Stimulated activated CD4-positive, alpha-beta T cell treated with anti-CD3 and anti-CD28 coated beads, Interleukin-12 subunit alpha, Interleukin-12 subunit beta, amount 100 ng/mL, for 24 hours (primary cell): Measurements from ENCODE around the gene MAGI2.
"Not testable (repeated sequence)": the region's sequence is repeated elsewhere in the genome, so short reads cannot be mapped to it uniquely, and the experiment has no call there.

Experiments used
- DNase-seq, 2 experiments: peaks; one replicate each; pipeline ENCODE4 v3.0.0-alpha.2; 2020; ENCODE audit warnings: low read depth in 2 of 2

Gene MAGI2

DNA sequence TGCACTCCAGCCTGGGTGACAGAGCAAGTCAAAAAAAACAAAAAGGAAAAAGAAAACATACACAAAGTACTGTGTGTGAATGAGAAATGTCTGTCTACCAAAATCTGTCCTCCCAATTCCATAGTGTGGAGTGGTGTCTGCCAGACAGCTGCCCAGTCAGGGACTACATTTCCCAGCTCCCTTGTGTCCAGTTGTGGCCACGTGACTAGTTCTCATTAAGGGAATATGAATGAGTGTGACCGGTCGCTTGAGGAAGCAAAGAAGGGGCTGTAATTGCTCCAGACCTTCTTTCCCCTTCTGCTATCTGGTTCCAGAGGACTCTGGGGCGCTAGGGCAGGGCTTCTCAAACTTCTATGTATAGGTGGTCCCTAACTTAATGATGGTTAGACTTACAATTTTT lies 1450.8 kb downstream of the MAGI2 start:
- DNase-seq: no peak

DNA sequence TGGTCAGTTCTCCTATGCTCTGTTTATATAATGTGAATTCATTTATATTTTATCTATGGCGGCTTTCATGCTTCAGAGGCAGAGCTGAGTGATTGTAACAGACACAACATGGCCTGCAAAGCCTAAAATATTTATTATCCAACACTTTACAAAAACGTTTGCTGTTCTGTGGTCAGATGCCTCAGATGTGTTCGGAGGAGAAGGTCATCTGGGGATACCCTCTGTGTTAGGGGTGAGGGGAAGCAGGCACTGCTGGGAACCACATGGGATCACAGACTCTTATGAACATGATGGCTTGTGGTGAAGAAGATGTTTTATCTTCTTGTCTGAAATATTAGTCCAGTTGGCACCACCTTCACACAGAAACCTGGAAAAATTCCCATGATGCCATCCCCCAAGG lies 1451.4 kb downstream of the MAGI2 start:
- DNase-seq: no peak

DNA sequence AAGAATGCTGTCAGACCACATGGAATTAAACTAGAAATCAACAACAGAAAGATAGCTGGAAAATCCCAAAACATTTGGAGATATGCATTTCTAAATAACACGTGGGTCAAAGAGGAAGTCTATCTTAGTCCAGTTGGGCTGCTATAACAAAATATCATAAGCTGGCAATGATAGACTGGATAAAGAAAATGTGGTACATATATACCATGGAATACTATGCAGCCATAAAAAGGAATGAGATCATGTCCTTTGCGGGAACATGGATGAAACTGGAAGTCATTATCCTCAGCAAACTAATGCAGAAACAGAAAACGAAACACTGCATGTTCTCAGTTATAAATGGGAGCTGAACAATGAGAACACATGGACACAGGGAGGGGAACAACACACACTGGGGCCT lies 1454.3 kb downstream of the MAGI2 start:
- DNase-seq: not testable (repeated sequence)

DNA sequence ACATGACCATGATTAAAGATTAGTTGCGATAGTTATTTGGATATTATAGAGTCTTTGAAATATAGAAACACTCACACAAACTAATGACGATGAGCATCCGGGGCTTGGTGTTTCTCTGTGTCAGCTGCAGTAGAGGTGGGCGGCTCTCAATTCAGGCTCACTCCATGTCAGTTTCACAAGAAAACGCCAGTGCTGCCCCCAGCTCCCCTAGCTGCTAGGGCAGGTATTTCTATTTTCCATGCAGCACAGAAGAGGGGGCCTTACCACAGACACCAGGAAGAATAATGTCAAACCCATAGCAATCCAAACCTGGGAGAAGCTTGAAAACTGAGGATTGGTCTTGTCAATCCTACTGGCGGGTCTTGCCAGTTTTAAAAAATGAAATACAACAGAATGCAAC lies 1457.8 kb downstream of the MAGI2 start:
- no peak for DNase-seq

DNA sequence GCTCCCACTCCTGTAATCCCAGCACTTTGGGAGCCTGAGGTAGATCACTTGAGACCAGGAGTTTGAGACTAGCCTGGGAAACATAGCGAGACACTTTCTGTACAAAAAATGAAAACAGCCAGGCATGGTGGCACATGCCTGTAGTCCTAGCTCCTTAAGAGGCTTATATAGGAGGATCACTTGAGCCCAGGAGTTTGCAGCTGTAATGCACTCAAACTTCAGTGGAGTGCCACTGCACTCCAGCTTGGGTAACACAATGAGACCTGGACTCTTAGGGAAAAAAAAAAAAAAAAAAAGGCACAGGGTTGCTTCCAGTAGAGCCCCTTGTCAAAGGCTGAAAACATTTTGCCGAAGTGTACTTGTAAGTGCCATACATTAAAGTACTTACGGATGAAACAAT lies 1459.6 kb downstream of the MAGI2 start:
- no peak for DNase-seq

DNA sequence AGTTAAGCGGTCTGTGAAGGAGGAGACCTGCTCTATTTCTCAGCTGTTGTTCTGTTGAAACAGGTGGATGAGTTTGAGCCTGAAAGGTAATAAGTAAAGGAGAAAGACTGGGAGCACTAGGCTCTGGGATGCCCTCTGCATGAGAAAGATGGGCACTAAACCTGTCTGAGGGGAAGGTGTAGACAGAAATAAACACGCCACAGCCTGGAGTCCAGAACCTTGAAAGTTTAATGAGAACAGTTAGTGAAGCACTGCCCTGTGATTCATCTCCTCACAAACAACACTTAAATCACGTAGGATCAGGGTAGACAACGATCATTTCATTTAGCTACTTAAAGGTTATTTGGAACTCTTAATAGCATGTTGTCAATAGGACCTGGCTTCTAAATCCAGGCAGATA lies 1461.8 kb downstream of the MAGI2 start:
- no peak for DNase-seq

DNA sequence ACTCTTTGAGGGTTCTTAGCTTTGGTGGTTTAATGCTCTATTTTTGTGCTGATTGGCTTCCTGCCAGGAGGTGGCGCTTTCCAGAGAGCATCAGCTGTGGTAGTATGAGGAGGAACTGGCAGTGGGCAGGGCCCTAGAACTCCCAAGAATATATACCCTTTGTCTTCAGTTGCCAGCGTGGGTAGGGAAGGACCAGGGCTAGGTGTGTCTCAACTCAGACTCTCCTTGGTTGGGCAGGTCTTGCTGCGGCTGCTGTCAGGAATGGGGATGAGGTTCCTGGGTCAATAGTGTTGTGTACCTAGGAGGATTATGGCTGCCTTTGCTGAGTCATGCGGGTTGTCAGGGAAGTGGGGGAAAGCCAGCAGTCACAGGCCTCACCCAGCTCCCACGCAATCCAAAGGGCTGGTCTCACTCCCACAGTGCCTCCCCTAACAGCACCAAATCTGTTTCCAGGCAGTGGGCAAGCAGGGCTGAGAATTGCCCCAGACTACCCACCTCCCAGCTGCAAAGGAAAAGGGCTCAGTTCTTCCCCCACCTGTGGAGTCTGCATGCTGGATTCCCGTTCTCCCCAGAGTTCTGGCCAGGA lies 1463.4 kb downstream of the MAGI2 start:
- DNase-seq: no peak

DNA sequence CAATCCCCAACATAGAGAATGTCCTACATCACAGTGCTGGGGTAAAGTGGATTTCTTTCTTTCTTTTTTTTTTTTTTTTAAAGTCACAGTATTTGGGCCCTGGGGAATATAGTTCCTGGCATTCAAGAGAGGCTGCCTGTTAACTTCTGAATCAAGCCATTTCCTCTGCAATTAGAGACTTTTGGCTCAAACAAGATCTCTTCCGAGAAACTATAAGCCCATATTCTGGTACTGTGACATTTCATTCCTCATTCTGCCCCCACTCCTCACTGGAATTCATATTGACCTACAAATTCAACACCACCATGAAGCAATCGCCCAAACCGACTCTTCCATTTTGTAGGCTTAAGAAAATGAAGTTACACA lies 1467.5 kb downstream of the MAGI2 start:
- no peak for DNase-seq

DNA sequence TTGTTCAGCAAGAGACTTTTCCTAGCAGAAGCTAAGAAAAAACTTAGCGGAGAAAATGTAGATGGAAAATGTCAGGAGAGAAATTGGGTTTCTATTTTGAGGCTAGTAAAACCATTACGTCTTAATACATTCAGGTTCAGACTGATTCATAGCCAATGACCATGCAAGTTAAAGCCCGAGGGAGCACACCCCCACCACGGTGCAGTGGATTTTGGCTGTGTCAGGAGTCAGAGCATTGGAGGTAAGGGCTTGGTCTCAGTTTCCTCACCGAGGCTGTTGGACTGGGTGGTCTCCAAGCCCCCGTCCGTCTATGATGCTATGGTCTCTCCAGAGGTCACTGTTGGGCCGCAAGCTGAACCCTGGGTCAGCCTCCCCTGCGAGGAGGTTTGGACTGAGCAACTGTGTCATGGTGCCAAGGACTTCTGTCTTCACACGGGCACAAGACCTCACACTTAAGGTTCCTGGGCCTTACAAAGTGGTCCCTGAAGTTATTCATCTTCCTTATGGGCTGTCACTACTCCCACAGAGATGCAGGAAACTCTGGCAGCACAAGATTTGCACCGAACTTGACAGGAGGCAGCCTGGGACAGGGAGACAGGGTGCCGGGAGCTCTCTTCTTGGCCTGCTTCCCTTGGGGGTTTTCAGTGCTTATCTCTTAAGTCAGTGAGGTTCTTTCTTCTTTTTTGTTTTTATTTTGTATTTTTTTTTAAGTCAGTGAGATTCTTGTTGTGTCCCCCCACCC lies 1468.1 kb downstream of the MAGI2 start:
- DNase-seq: no peak

DNA sequence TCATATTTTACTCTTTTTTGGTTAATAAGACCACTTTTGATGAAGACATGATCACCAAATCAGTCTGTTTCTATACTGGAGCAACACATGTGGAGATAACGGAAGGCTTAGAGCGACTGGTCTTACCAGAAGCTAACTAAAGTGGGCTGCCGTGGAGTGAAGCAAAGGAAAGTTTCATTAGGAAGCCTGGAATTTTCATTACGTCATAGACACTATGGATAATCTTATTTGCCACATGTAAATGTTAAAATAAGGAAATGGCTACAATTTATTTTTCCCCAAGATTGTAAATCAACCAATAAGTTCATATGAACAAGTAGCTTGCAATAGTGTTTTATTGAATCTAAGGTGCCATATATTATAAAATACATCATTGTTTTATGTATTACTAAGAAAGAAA lies 1469.5 kb downstream of the MAGI2 start:
- DNase-seq: no peak

DNA sequence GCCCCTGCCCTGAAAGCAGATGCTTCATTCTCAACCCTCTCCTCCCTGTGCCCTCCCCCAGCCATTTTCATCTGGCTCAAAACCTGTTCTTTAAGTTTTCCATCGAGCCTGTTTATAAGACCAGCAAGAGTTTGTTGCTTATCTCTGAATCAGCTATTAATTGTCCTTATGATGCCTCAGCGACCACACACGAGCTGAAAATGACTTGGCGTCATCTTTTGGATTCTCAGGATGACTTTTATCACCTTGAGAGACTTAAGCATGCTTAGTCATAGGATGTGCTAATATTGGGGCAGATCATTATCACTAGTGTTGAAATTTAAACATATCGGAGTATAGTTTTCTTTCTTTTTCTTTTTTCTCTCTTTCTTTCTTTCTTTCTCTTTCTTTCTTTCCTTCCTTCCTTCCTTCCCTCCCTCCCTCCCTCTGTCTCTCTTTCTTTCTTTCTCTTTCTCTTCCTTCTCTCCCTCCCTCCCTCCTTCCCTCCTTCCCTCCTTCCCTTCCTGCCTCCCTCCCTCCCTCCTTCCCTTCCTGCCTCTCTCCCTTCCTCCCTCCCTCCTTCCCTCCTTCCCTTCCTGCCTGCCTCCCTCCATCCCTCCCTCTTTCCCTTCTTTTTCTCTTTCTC lies 1470.4 kb downstream of the MAGI2 start:
- DNase-seq: no peak

DNA sequence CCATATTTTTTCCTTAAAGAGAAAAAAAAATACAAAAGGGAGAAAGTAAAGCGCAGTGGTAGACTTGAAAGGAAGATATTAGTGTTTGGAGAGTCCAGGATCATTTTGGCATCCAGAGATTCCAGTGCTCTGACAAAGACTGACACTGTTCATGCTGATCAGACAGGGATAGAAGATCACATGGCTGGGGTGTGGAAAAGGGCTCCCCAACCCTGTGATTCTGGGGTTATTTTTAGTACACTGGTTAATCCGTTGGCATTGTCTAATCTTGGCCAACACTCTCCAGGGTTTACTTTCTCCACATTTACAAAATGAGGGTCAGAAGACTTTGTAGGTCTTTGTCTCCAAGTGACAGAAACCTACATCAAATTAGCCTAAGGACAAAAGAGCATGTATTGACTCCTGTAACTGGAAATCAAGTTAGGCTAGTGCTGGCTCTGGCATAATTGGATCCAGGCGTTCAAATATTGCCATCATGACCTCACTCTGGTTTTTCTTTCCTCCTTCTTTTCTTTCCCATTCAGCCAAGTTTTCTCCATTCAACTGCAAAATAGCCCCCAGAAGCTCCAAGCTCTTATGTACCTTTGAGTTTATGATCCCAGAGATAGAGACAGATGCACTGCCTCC lies 1473.3 kb downstream of the MAGI2 start:
- DNase-seq: no peak

DNA sequence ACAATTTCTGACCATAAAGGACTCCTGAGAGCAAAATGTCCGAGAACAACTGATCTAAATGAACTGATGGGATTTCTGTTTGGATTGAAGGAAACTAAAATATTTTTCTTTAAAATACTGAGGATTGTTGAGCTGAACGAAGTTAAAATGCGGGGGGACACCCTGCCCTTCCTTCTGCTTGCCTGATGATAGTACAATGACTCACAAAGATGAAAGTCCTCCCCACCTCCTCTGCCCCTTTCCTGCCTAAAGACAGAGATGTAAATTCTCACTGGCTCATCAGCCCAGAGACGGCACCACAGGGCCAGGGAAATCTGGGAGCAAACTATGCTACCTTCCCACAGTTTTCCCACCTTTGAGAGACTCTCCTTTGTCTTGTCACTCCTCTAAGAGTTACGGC lies 1474.2 kb downstream of the MAGI2 start:
- DNase-seq: no peak

DNA sequence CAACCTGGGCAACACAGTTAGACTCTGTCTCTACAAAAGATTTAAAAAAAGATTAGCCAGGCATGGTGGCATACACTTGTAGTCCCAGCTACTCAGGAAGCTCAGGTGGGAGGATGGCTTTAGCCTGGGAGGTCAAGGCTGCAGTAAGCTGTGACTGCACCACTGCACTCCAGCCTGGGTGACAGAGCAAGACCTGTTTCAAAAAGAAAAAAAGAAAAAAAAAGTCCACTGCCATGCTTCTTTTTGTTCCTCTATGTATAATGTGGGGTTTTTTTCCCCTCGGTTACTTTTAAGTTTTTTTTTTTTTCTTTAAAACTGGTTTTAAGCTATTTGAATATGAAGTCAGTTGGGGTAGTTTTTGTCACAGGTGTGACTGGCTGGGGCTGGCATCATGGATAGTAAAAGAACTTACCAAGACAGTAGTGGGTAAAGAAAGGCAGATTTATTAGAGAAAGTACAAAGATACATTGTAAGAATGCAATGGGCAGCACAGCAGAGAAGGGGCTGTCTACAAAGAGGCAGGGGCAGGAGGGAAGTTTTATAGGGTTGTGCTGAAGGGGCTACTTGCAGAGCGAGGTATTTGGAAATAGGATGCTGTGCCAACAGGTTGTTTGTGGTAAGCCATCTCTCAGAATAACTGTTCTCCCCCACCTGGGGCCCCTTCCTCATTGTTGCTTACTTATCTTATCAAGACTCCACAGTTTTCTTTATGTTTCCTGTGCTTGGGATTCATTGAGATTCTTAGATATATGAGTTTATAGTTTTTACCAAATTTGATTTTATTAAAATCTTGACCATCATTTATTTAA lies 1477.6 kb downstream of the MAGI2 start:
- no peak for DNase-seq

DNA sequence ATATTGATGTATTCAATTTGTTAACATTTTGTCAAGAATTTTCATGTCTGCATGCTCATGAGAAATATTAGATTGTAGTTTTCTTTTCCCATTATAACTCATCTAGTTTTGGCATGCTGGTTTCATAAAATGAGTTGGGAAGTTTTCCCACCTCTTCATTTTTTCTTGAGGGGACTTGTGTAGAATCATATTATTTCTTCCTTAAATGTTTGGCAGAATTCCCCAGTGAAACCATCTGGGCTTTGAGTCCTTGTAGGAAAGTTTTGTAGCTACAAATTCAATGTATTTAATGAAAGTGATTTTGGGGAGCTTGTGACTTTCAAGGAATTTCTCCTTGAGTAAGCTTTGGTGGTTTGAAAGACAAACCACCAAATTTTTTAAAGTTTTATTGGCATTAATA lies 1481.7 kb downstream of the MAGI2 start:
- DNase-seq: no peak

DNA sequence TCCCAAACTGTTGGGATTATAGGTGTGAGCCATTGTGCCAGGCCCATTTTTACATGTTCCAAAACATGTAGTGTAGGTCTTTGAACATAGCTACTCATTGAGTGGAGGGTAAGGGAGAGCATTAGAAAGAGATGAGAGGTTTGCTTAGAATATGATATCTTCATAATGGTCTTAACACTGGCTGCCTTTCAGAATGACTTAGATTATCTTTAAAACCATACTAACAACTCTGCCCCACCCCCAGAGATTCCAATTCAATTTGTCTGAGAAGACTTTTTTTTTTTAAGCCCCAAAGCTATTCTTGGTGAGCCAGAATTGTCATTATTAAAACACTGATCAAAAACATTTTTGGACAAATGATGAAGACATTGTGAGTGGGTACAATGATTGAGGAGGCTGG lies 1486.0 kb downstream of the MAGI2 start:
- no peak for DNase-seq
